K562 (cell line): ENCODE data around the gene PSD2.

Experiments
- HCFC1 ChIP-seq: IDR thresholded peaks from 2 replicates; pipeline ENCODE4 v1.6.1; 2012; ENCODE audit warnings: low read depth, low read length, improper control_type of control experiment
- SP2 ChIP-seq: IDR thresholded peaks from 2 replicates; pipeline ENCODE4 v1.6.1; 2011; ENCODE audit warnings: mild to moderate bottlenecking, low read depth, low read length, moderate library complexity; ENCODE audit not compliant: poor library complexity, severe bottlenecking; ENCODE audit errors: extremely low read depth
- TF ChIP-seq, protein P1 (sequence below): fragments of 450-650 bp; formaldehyde crosslinking; IDR thresholded peaks from 2 replicates; pipeline ENCODE4 v1.4.0; 2022; ENCODE audit warnings: missing genetic modification characterization
- TF ChIP-seq, protein P2 (sequence below): IDR thresholded peaks from 2 replicates; pipeline ENCODE4 v1.6.1; 2016; ENCODE audit warnings: missing genetic modification characterization, missing compliant biosample characterization

DNA sequence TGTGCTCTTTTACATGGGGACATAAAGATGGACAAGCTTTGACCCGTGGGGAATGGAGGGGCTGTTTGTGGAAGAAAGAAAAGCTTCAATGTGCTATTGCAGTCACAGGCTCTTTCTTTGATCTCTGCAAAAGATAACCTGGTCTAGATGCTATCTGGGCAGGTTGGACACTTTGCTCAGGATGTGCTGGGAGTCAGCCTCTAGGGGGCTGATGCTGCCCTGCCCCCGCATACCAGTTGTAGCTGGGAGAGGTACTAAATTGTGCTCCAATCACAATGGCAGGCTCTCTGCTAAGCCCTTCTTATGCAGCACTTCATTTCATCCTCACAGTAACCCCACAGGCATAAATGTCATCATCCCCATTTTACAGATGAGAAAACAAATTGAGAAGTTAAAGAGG lies 67.2 kb downstream of the PSD2 start:
- TF ChIP-seq SP2 (no peak), HCFC1 (no peak)
- TF ChIP-seq, protein P1, sequence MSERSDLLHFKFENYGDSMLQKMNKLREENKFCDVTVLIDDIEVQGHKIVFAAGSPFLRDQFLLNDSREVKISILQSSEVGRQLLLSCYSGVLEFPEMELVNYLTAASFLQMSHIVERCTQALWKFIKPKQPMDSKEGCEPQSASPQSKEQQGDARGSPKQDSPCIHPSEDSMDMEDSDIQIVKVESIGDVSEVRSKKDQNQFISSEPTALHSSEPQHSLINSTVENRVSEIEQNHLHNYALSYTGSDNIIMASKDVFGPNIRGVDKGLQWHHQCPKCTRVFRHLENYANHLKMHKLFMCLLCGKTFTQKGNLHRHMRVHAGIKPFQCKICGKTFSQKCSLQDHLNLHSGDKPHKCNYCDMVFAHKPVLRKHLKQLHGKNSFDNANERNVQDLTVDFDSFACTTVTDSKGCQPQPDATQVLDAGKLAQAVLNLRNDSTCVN (CRISPR knock-in tag): no peak
- TF ChIP-seq, protein P2, sequence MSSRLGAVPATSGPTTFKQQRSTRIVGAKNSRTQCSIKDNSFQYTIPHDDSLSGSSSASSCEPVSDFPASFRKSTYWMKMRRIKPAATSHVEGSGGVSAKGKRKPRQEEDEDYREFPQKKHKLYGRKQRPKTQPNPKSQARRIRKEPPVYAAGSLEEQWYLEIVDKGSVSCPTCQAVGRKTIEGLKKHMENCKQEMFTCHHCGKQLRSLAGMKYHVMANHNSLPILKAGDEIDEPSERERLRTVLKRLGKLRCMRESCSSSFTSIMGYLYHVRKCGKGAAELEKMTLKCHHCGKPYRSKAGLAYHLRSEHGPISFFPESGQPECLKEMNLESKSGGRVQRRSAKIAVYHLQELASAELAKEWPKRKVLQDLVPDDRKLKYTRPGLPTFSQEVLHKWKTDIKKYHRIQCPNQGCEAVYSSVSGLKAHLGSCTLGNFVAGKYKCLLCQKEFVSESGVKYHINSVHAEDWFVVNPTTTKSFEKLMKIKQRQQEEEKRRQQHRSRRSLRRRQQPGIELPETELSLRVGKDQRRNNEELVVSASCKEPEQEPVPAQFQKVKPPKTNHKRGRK (tag): no peak
